Esophagus squamous epithelium (tissue), 5 donors: ENCODE results near the gene STOX1. TPM values are rescaled to one million over a fixed set of nuclear protein-coding genes. Genes with fewer than 3 reads are reported as not detected.
"Not testable (repeated sequence)": the region's sequence is repeated elsewhere in the genome, so short reads cannot be mapped to it uniquely, and the experiment has no call there.

Source experiments
- DNase-seq: peaks from one replicate; lab custom pipeline; 2025; lab: John Stamatoyannopoulos, UW
- H3K27ac ChIP-seq, 4 donors: fragments of 200-600 bp; sonication (generic); one replicate each; pipeline ENCODE4 v1.5.1; 2016 to 2019; ENCODE audit warnings: mild to moderate bottlenecking in 1 of 4
- H3K27me3 ChIP-seq, 4 donors: fragments of 200-600 bp; sonication (generic); 1 replicate in 3 of 4; 2 replicates in 1 of 4; pipeline versions ENCODE4 v1.5.1 to v1.6.0; 2017 to 2021; ENCODE audit warnings: antibody characterized with exemption in 1 of 4
- H3K36me3 ChIP-seq, 3 donors: fragments of 200-600 bp; sonication (generic); one replicate each; pipeline ENCODE4 v1.5.1; 2016 to 2019
- H3K4me1 ChIP-seq, 3 donors: fragments of 200-600 bp; sonication (generic); one replicate each; pipeline ENCODE4 v1.5.1; 2017 to 2019
- H3K4me3 ChIP-seq, 4 donors: fragments of 200-600 bp; sonication (generic); 1 replicate in 3 of 4; 2 replicates in 1 of 4; pipeline ENCODE4 v1.5.1; 2016 to 2019; ENCODE audit warnings: mild to moderate bottlenecking in 2 of 4, moderate library complexity in 1 of 4
- H3K9me3 ChIP-seq, 3 donors: fragments of 200-600 bp; sonication (generic); one replicate each; pipeline ENCODE4 v1.5.1; 2016 to 2019
- CTCF ChIP-seq, 6 experiments: fragments of 450-650 bp in 4 of 6; fragments of 200-600 bp in 2 of 6; sonication (generic) in 2 of 6; IDR thresholded peaks; one replicate each; pipeline ENCODE4 v1.5.1; 2016 to 2019; ENCODE audit warnings: antibody characterized with exemption in 6 of 6, mild to moderate bottlenecking in 4 of 6, moderate library complexity in 4 of 6
- POLR2A ChIP-seq, 4 donors: fragments of 450-650 bp; IDR thresholded peaks; one replicate each; pipeline ENCODE4 v1.6.1; 2017; ENCODE audit warnings: antibody characterized with exemption in 4 of 4, mild to moderate bottlenecking in 4 of 4, moderate library complexity in 3 of 4
- WGBS, 2 donors: methylation state at CpG; one replicate each; pipeline ENCODE4 v1.1.5; 2018; 5-methylcytosine and 5-hydroxymethylcytosine counted together
- intact Hi-C: fragments of 100-400 bp; cut with DNase I; formaldehyde crosslinking; loops from one replicate; pipeline ENCODE4 v1.15.0; 2022
- total RNA-seq, 4 donors: library from RNA; depleted of rRNA; stranded (reverse); fragments of >200 nt; gene quantifications; one replicate each; pipeline ENCODE4 v1.1.0, GENCODE V29; 2016
- donor health status: DM: yes; HTN: yes; CAD: no.

The STOX1 gene
- total RNA-seq, 4 donors from 2014 or later = 0.19 to 2.1 (median 1.5) TPM

- TF ChIP-seq CTCF (IDR thresholded peaks at IDR 0.05) (no peak), POLR2A (IDR thresholded peaks at IDR 0.05) (no peak)
- no peak overlapping the region for H3K27ac ChIP-seq
- H3K4me3 ChIP-seq = no peak overlapping the region
- no peaks in the 10 kb centered on the region for H3K9me3 ChIP-seq
- DNase-seq = no peak
- no peaks in the 10 kb centered on the region for H3K27me3 ChIP-seq
- no peaks in the 10 kb centered on the region for H3K4me1 ChIP-seq
- intact Hi-C loops = no loop called here
- H3K36me3 ChIP-seq = peaks cover 0 to 95% (median 10%) of the 10 kb centered on the region in 3 donors
Measured at GRCh38 chr10:68924593-68924992, 97.3 kb downstream of the STOX1 start.

GRCh38 chr10:68925489-68925888, 98.2 kb downstream of the STOX1 start:
- Histone ChIP-seq H3K27me3 (no peaks in the 10 kb centered on the region), H3K9me3 (no peaks in the 10 kb centered on the region), H3K36me3 (peaks cover 0 to 95% (median 2%) of the 10 kb centered on the region in 3 donors), H3K4me1 (no peaks in the 10 kb centered on the region), H3K27ac (no peak overlapping the region), H3K4me3 (no peak overlapping the region)
- no peak for TF ChIP-seq POLR2A (IDR thresholded peaks at IDR 0.05)
- no peak for TF ChIP-seq CTCF (IDR thresholded peaks at IDR 0.05)
- DNase-seq = no peak
- 92 to 100% methylated on average over 4 of the region's 4 CpGs for WGBS, 2 donors
- intact Hi-C loops = no loop called here

GRCh38 chr10:68929157-68929556, 101.8 kb downstream of the STOX1 start:
- H3K4me3 ChIP-seq, H3K27ac ChIP-seq, intact Hi-C loops, H3K4me1 ChIP-seq, DNase-seq, H3K27me3 ChIP-seq, H3K9me3 ChIP-seq: not testable (repeated sequence)
- WGBS, 2 donors = 88 to 93% methylated on average over 2 of the region's 2 CpGs
- H3K36me3 ChIP-seq = peaks cover 0 to 92% (median 6%) of the 10 kb centered on the region in 3 donors

GRCh38 chr10:68929888-68930287, 102.6 kb downstream of the STOX1 start:
- H3K4me3 ChIP-seq, intact Hi-C loops, H3K27ac ChIP-seq, H3K4me1 ChIP-seq, H3K27me3 ChIP-seq, H3K9me3 ChIP-seq, DNase-seq: not testable (repeated sequence)
- peaks cover 0 to 97% (median 9%) of the 10 kb centered on the region in 3 donors for H3K36me3 ChIP-seq
- WGBS, 2 donors = 92 to 94% methylated on average over 3 to 7 of the region's 8 CpGs

- H3K27me3 ChIP-seq, DNase-seq, H3K4me1 ChIP-seq, H3K27ac ChIP-seq, H3K4me3 ChIP-seq, H3K9me3 ChIP-seq, intact Hi-C loops: not testable (repeated sequence)
- WGBS, 2 donors = 93 to 100% methylated on average over 3 of the region's 3 CpGs
- peaks cover 0 to 97% (median 14%) of the 10 kb centered on the region in 3 donors for H3K36me3 ChIP-seq
Measured at GRCh38 chr10:68932860-68933259, 105.5 kb downstream of the STOX1 start.

- H3K4me3 ChIP-seq = no peak overlapping the region
Measured at GRCh38 chr10:68934994-68935393, 107.7 kb downstream of the STOX1 start.

More at GRCh38 chr10:68934994-68935393, 107.7 kb downstream of the STOX1 start:
- Histone ChIP-seq H3K4me1 (no peaks in the 10 kb centered on the region), H3K9me3 (no peaks in the 10 kb centered on the region), H3K36me3 (peaks cover 0 to 97% (median 14%) of the 10 kb centered on the region in 3 donors), H3K27me3 (no peaks in the 10 kb centered on the region), H3K27ac (no peak overlapping the region)
- TF ChIP-seq CTCF (IDR thresholded peaks at IDR 0.05) (no peak), POLR2A (IDR thresholded peaks at IDR 0.05) (no peak)
- no peak for DNase-seq
- intact Hi-C loops = no loop called here
